ENCODE results near the gene PTPN3. TPM values are rescaled to one million over a fixed set of nuclear protein-coding genes. Genes with fewer than 3 reads are reported as not detected.

PTPN3 gene
- total RNA-seq, 2 donors from 2014 or later = 23.6 to 26.7 TPM

DNA sequence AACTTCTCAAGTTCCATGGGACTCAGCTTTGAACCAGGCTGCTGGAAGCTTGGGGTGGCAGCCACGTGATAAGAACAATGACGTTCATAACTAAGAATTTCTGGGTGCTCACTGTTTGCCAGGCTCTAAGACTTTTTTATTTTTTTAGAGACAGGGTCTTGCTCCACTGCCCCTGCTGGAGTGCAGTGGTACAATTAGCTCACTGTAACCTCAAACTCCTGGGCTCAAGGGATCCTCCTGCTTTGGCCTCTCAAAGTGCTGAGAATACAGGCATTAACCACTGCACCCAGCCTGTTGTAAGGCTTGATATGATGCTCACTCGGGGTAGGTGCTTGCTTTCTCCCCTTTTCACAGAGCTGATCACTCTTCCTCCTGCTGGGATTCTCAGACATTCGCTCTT, 38.7 kb downstream of the PTPN3 start:
- Histone ChIP-seq H3K9ac (ENCODE audit: low read depth in 2 of 2, low read length in 2 of 2) (no peak overlapping the region), H3K4me1 (no peaks in the 10 kb centered on the region), H3K4me3 (no peak overlapping the region), H3K27ac (no peak overlapping the region), H3K36me3 (no peaks in the 10 kb centered on the region), H3K27me3 (no peaks in the 10 kb centered on the region), H3K9me3 (no peaks in the 10 kb centered on the region)
- DNase-seq = no peak
- TF ChIP-seq, protein P1, sequence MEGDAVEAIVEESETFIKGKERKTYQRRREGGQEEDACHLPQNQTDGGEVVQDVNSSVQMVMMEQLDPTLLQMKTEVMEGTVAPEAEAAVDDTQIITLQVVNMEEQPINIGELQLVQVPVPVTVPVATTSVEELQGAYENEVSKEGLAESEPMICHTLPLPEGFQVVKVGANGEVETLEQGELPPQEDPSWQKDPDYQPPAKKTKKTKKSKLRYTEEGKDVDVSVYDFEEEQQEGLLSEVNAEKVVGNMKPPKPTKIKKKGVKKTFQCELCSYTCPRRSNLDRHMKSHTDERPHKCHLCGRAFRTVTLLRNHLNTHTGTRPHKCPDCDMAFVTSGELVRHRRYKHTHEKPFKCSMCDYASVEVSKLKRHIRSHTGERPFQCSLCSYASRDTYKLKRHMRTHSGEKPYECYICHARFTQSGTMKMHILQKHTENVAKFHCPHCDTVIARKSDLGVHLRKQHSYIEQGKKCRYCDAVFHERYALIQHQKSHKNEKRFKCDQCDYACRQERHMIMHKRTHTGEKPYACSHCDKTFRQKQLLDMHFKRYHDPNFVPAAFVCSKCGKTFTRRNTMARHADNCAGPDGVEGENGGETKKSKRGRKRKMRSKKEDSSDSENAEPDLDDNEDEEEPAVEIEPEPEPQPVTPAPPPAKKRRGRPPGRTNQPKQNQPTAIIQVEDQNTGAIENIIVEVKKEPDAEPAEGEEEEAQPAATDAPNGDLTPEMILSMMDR (IDR thresholded peaks at IDR 0.05) = no peak
- intact Hi-C loops (cut with DNase I) = no loop called here

DNA sequence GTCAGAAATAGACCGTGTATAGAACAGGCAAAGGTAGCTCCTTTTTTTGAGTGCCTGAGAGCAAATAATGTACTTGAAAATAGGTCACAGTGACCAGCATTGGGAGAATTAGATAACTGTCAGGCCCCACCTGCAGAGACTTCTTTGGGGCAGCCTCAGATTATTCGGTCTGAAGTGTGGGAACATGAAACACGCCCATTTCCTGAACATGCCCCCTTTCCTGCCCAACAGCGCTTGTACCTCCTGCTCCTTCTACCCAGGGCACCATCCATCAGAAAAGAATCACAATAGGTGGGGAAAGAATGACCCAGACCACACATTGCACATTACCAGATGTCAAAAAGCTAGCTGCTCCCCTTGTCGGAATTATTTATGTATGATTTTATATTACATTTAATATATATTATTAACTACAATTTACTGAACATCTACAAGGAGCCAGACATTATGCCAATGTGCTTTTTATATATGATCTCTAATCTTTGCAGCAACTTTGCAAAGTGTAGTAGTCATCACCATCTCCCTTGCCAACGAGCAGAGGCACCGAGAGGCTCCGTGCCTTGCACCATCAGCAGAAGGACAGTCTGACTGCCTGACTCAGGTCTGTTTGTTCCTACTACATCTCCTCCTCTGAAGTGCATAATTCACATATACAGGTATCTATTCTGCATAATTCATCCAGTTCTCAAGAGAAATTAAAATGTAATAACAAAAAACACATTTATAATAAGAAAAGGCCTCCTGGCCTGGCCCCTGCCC, 39.5 kb downstream of the PTPN3 start:
- intact Hi-C loops (cut with DNase I) = no loop called here

DNA sequence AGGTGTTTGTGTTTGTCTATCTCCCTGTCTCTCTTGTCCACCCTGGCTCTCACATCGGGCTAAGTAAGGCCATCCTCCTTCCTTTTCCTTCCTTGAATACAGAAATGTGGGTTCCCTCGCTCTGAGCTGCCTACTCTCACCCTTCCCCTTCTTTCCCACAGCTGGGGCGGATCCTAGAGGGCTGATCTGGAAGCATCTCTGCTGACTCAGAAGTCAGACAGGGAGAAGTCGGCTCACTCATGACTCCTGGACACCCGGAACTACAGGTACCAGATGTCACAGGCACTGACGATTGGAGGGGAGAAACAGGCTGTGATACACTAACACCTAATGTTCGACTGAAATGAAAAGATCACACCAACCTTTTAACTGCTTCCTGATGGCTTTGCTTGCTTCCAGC, 41.3 kb downstream of the PTPN3 start:
- Histone ChIP-seq H3K9me3 (no peaks in the 10 kb centered on the region), H3K27ac (no peak overlapping the region), H3K36me3 (no peaks in the 10 kb centered on the region), H3K4me3 (no peak overlapping the region), H3K27me3 (no peaks in the 10 kb centered on the region), H3K9ac (ENCODE audit: low read depth in 2 of 2, low read length in 2 of 2) (no peak overlapping the region), H3K4me1 (no peaks in the 10 kb centered on the region)
- intact Hi-C loops (cut with DNase I) = no loop called here
- TF ChIP-seq, protein P1 (IDR thresholded peaks at IDR 0.05) = no peak
- no peak for DNase-seq

More for the DNA sequence above, 39.5 kb downstream of the PTPN3 start:
- no peak overlapping the region for H3K9ac ChIP-seq (ENCODE audit: low read depth in 2 of 2, low read length in 2 of 2)
- no peak overlapping the region for H3K27ac ChIP-seq
- H3K36me3 ChIP-seq = no peaks in the 10 kb centered on the region
- H3K4me1 ChIP-seq = no peaks in the 10 kb centered on the region
- no peak for DNase-seq
- no peaks in the 10 kb centered on the region for H3K9me3 ChIP-seq
- H3K4me3 ChIP-seq = no peak overlapping the region
- no peaks in the 10 kb centered on the region for H3K27me3 ChIP-seq
- TF ChIP-seq, protein P1 (IDR thresholded peaks at IDR 0.05) = no peak

DNA sequence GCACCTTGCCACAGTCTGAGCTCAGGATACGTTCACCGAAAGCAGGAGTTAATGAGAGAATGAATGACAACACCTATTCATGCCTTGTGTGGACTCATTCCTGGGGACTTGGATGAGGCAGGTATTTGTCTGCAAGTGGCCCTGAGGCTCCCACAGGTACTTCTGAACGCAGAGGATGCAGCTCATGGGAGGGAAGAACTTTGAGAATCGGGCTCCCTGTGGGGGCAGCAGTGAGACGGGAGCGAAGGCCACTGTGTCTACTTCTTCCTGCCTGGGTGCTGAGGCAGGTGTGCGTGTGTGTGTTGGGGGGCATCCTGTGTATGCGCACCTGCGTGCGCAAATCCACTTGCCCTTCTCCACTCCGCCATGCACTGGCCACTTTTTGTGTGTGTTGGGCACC, 42.2 kb downstream of the PTPN3 start:
- Histone ChIP-seq H3K4me3 (no peak overlapping the region), H3K4me1 (no peaks in the 10 kb centered on the region), H3K9me3 (no peaks in the 10 kb centered on the region), H3K9ac (ENCODE audit: low read depth in 2 of 2, low read length in 2 of 2) (no peak overlapping the region), H3K36me3 (no peaks in the 10 kb centered on the region), H3K27ac (no peak overlapping the region), H3K27me3 (no peaks in the 10 kb centered on the region)
- TF ChIP-seq, protein P1 (IDR thresholded peaks at IDR 0.05) = no peak
- no peak for DNase-seq
- intact Hi-C loops (cut with DNase I) = no loop called here

DNA sequence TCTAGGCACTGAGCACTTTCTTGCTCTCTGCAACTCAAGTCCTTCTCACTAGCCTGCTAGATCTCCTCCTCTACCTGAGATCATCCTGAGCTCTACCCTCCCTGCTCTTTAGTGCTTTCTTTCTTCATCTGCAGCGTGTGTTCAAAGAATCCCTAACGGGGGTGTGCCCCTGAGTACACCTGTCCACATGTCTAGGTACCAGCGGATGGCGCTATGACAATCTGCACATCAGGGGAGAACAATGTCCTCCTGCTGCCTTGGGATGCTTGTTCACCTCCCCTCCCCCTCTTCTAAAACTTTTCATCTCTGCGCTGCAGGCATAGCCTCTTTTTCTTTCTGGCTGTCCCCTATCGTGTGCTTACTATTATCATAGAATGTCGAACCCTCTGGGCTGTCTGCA, 42.7 kb downstream of the PTPN3 start:
- Histone ChIP-seq H3K9ac (ENCODE audit: low read depth in 2 of 2, low read length in 2 of 2) (no peak overlapping the region), H3K4me1 (no peaks in the 10 kb centered on the region), H3K4me3 (no peak overlapping the region), H3K27ac (no peak overlapping the region), H3K9me3 (no peaks in the 10 kb centered on the region), H3K36me3 (no peaks in the 10 kb centered on the region), H3K27me3 (no peaks in the 10 kb centered on the region)
- intact Hi-C loops (cut with DNase I) = no loop called here
- no peak for DNase-seq
- TF ChIP-seq, protein P1 (IDR thresholded peaks at IDR 0.05) = no peak

Data from colonic mucosa (tissue), 4 donors.